GM21619 (cell line): Measurements from ENCODE around the gene PCSK7.
"Not testable (repeated sequence)": the region's sequence is repeated elsewhere in the genome, so short reads cannot be mapped to it uniquely, and the experiment has no call there.

Experiments used
- ATAC-seq: cut with Tn5 transposase; IDR thresholded peaks from one replicate; pipeline ENCODE4 v1.9.1; 2021; ENCODE audit not compliant: unreplicated experiment

PCSK7 gene

DNA sequence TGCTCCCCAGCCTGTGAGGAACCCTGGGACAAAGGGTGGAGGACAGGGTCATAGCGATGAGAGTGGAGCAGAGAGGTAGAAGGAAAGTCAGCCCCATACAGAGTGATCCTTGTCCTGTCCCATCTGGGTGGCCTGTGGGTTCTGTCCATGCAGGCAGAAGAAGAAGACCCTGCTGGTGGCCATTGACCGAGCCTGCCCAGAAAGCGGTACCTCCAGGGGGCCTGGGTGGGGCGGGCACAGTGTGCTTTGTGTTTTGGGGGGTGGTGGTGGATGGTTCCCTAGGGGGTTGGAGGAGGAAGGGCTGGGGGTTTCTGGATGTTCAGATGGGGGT lies 45.5 kb downstream of the PCSK7 start:
- ATAC-seq: no peak

DNA sequence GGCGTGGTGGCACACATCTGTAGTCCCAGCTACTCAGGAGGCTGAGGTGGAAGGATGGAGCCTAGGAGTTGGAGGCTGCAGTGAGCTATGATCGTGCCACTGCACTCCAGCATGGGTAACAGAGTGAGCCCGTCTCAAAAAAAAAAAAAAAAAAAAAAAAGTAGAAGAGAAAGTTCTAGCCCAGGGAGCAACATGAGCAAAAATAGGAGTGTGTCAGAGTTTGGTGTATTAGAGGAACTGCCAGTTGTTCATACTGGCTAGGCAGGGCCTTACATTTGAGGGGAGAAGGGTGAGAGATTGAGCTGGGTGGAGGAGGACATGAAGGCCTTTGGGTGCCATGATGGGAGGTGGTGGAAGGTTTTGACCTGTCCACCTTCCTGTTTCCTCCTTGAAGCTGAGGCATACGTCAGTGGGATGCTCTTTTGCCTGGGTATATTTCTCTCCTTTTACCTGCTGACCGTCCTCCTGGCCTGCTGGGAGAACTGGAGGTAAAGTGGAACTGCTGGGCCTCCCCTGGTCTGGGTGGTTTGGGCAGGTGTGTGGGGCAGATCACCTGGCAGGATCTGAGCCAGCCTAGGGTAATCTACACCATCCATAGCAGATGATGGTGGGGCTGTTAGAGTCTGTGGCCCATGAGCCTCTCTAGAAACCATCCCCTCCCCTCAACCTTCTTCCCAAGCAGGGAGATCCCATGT lies 46.0 kb downstream of the PCSK7 start:
- no peak for ATAC-seq

DNA sequence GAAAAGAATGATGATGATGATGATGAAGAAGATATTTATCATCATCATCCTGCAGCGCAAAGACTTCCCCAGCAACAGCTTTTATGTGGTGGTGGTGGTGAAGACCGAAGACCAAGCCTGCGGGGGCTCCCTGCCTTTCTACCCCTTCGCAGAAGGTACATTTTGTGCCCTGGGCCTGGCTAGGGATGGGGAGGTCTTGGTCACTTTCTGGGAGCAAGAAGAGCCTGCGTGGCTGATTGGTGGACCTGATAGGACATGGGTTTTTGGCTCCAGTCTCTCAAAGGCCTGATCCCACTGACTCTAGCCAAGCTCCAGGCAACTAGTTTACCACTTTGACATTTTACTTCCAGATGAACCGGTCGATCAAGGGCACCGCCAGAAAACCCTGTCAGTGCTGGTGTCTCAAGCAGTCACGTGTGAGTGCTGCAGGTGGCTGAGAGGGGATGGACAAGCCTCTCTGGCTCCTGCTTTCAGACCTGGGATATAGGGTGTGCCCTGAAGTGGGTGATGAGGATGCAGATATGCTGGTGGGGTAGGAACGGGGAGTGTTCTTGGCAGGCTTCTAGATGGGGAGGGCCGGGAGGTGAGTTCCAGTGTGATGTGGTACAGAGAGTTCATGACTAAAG lies 48.0 kb downstream of the PCSK7 start:
- no peak for ATAC-seq

DNA sequence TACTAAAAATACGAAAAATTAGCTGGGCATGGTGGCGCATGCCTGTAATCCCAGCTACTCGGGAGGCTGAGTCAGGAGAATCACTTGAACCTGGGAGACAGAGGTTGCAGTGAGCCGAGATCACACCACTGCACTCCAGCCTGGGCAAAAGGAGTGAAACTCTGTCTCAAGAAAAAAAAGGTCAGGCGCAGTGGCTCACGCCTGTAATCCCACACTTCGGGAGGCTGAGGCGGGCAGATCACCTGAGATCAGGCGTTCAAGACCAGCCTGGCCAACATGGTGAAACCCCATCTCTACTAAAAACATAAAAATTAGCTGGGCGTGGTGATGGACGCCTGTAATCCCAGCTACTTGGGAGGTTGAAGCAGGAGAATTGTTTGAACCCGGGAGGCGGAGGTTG lies 48.7 kb downstream of the PCSK7 start:
- not testable (repeated sequence) for ATAC-seq

DNA sequence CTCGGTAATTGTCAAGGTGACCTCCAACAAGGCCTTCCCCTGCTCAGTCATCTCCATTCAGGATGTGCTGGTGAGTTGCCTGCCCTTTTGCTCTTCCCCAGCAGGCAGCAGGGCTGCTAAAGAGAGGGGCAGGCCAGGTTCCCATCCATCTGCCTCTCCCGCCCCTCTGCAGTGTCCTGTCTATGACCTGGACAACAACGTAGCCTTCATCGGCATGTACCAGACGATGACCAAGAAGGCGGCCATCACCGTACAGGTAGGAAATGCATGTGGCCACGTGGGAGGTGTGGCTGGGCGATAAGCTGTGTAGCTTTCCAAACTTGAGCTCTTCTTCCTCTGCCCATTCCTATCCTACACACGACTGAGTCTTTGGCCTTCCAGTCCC lies 49.3 kb downstream of the PCSK7 start:
- ATAC-seq: no peak

DNA sequence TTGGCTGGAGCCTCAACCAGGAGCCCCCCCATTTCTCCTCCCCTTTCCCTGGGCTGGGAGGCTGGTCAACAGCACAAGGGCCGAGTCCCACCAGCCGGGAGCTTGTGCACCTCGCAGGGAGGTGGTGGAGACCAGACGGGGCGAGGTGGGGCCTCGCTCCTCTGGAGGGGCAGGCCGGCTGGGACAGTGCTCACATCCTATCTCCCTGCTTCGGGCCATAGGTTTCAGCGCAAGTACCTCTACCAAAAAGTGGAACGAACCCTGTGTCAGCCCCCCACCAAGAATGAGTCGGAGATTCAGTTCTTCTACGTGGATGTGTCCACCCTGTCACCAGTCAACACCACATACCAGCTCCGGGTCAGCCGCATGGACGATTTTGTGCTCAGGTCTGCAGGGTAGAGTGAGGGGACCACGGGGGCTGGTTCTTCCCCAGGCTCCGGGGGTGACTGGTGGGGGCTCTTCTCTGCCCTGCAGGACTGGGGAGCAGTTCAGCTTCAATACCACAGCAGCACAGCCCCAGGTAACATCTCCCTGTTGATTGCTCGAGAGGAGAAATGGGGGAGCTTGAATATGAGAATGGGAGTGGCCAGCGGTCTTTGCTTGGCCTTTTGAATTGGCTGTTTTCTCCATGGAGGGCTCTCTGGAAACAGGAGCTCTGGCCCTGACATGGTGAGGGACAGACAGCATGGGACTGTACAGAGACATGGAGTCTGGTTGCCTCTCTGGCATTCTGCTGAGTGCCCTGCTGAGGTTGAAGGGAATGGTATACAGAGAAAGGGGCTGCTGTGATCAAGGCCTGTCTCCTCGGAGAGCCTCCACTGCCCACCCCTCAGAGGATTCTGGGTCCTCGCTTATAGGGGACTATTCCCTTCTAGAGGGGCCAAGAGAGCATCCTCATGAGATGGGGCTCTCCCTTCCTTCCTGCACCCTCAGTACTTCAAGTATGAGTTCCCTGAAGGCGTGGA lies 50.0 kb downstream of the PCSK7 start:
- ATAC-seq: no peak

DNA sequence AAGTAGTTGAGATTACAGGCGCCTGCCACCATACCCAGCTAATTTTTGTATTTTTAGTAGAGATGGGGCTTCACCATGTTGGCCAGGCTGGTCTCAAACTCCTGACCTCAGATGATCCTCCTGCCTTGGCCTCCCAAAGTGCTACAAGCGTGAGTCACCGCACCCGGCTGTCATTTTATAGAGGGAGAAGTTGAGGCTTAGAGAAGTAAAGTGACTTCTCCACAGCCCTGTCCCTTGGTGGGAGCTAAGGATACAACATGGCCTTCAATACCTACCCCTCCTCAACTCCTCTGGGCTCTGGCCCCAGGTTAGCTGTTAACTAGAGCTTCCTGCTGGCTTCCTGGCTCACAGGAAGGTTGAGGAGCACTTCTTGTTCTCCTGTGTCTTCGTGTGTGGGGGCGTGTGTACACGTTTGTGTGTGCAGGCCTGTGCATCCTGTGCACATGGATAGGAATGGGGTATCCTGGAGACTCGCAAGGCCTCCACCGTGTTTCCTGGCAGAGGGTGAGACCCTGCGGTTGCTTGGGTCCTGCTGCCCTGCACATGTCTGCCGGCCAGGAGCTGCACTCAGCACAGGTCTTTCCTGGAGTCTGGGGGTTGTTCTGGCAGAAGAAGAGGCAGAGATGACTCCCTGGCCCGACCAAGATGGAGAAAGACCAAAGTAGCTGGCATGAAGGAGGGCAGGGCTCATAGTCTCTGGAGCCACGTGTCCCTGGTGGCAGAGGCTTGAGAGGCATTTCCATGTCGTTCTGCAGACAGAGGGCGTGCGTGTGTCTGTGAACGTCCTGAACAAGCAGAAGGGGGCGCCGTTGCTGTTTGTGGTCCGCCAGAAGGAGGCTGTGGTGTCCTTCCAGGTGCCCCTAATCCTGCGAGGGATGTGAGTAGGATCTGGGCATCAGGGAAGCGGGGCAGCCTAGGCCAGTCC lies 51.0 kb downstream of the PCSK7 start:
- ATAC-seq: peak; percentile 24

DNA sequence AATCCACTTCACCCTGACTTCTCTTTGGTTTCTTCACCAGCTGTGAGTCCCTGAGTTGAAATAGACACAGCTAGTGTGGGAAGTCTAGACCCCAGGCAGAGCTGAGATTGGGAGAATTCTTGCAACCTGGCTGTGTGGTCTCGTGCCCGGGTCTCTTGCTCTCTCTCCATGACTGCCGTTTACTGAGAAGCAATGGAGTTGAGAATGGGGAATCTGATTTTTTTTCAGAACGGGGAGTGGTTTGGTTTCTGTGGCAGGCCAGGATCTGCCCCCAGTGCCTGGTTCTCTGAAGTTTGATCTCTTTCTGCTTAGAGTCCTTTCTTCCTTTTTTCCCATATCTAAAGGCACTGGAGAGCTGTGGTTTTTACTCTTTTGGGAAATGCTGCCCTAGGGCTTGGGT lies 51.9 kb downstream of the PCSK7 start:
- peak; percentile 2 for ATAC-seq

DNA sequence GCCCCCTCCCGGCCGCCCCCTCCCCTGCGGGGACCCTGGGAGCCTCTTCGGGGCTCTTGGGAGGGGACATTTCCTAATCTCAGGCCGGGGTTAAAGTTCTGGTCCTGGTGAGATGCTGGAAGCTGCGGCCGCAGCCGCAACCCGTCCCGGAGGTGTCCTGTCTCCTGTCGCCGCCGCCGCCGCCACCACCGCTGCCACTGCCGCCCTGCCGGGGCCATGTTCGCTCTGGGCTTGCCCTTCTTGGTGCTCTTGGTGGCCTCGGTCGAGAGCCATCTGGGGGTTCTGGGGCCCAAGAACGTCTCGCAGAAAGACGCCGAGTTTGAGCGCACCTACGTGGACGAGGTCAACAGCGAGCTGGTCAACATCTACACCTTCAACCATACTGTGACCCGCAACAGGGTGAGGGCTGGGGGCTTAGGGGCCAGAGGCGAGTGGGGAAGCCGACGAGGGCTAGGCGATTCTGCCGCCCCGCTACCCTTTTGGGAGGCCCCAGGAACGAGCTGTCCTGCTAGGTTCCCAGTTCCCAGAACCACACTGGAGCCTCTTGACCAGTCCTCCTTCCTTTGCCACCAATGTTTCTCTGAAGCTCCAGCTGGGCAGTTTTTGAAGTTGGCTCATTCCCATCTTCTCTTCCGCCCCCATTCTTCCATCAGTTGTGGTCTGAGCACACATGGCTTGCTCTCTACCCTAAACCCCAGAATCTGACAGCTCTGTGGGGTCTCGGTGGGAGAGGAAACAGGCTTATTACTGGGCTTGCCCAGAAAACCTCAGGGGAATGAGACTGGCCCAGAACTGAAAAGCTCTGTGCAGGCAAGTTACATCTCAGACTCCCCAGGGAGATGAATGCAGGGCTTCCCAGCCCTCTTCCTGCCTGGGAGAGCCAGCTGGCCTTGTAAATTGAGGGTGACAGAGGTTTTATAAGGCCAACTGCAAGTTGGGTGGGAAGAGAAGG lies 52.5 kb downstream of the PCSK7 start:
- ATAC-seq: peak; percentile 30

DNA sequence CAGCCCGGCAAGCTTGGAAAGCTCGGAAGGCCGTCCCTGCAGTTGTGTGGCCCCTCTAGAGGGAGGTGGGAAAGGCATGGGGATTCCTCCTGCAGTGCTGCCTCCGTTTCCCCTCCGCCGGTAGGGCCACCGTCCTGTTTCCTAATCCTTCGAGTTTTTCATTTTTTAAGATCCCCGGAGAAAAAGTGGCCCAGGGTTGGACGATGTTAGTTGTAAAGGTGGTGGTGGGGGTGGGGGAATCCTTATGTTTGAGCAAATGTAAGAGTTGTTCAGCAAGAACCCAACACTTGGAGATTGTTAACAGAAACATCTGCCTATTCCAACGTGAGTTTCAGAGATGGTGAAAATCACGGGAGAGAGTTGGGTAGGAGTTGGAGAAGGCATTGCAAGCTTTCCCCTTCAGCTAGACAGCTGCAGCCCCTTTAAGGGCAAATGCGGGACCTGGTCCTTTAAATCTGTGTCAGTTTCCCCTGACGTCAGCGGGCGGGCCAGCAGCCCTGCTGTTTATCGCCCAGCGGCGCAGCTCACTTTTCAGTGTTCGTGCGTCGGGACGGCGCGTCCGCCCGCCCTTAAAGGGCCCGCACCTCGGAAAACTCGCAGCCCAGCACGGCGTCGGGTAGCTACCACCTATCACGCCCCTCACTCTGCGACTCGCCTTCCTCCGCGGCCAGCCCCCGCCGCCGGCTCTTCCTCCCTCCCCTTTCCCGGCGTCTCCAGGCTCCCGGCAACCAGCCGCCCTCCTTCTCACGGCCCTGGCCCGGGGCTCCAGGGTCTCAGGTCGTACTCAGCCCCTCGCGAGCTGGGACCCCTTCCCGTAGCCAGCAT lies 53.5 kb downstream of the PCSK7 start, which contains the start of gene SIDT2:
SIDT2 (plus strand) TSS at position 534 of the 825 bp plus-strand sequence. CDS start 521 bp downstream, outside the sequence.
- peak; percentile 85 for ATAC-seq

DNA sequence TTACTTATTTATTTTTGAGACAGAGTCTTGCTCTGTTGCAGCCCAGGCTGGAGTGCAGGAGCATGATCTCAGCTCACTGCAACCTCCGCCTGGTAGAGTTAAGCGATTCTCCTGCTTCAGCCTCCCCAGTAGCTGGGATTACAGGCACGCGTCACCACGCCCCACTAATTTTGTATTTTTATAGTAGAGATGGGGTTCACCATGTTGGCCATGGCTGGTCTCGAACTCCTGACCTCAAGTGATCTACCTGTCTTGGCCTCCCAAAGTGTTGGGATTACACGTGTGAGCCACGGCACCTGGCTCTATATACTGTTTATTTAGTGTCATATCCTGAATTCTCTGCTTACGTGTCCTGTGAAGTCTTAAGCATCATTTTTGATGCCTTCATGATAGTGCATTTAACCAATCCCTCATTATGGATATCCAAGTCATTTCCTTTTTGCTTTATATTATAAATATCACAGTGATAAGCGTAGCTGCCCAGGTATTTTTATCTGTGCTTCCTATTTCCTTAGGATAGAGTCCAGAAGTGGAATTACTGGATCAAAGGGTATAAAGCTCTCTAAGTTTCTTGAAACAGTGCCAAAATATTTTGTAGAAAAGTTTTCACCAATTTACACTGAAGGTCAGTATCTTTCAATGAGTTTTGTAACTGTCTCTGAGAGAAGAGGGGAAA lies 54.2 kb downstream of the PCSK7 start:
- no peak for ATAC-seq

DNA sequence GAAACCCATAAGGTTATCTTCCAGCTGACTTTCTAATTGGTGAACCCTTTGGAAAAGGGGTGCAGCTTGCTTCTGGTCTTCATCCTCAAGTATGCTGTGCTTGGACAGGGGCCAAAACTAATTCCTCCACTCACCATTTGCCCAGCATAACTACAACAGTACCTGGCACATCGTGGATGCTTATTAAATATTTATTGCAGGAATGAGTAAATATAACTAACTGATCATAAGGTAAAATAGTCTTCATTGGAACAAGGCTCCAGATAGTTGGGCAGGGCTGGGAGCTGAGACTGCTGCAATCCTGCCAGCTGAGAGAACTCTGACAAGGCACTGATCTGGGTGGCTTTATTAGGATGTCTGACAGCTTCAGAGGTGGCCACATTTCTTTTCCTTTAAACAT lies 55.7 kb downstream of the PCSK7 start:
- no peak for ATAC-seq

DNA sequence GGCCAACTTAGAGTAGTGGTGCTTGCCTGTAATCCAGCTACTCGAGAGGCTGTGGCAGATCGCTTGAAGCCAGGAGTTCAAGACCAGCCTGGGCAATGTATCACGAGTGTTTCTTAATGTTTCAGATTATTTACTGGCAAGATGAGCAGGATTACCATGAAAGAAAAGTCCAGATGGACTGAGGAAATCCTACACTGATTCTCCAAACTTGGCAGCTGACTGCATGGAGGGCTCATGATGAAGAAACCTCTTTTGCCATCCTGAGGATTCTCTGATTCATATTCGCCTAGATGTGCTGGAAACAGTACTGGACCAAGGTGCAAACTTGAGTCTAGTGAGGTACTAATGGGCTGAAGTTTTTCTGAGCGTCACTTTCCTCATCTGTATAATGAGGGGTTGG lies 56.1 kb downstream of the PCSK7 start:
- no peak for ATAC-seq

DNA sequence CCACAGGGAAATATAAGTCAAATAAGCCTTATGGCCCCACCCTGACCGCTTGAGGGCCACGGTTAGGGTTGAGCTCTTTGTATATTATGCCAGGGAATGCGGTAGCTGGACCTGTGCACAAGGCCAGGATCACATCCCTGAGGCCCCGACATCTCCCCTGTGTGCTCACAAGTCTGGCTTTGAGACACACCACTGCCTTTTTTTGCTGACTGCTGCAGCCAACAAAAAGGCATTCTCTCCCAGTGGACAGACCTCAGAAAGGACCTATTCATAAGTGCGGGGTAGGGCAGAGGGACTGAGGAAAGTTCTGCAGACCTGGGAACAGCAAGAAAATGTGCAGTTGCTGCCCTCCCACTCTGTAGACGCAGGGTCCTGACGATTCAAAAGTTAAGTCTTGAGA lies 56.8 kb downstream of the PCSK7 start:
- ATAC-seq: no peak

DNA sequence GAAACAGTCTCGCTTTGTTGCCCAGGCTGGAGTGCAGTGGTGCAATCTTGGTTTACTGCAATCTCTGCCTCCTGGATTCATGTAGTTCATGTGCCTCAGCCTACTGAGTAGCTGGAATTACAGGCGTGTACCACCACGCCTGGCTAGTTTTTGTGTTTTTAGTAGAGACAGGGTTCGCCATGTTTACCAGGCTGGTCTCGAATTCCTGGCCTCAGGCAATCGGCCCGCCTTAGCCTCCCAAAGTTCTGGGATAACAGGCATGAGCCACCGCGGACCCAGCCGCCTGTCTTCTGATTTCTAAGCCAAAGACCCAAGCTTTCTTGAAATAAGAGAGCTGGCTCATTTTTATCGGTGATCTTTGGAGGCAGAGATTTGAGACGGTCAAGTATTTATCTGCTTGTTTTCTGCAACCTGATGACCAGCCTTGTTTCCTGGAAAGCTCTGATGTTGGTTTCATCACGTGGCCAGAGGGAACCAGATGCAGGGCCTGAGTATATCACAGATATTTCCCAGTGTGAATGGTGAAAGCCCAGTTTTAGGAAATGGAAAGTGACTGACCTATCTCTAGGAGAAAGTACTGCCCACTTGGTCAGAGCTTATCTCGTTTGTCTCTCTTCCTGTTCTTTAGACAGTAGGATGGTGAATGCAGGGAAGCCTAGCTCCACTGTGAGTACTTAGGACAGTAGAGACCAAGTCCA lies 59.0 kb downstream of the PCSK7 start:
- ATAC-seq: no peak

DNA sequence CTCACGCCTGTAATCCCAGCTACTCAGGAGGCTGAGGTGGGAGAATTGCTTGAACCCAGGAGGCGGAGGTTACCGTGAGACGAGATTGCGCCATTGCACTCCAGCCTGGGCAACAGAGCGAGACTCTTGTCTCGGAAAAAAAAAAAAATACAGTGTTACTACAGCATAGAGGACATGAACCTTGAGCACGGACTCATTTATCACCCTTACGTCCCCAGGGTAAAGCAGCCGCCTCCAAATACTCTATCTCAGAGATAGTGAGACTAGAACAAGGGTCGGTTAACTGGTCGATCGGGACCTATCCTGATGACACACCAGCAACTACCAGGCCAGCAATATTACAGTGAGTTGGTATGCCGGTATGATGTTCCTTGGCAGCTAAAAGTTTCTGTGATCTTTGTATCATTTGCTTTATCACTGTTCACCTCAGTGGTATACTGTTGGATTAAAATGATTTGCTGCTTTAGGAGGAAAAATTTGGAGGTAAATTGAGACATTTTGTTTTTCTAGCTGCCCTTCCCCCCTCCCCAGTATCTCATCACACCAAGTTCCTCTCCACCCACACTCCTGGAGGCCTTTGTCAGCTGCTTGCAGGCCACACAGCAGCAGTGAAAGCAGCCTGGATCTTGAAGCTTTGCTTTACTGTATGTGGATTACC lies 60.3 kb downstream of the PCSK7 start:
- ATAC-seq: no peak

DNA sequence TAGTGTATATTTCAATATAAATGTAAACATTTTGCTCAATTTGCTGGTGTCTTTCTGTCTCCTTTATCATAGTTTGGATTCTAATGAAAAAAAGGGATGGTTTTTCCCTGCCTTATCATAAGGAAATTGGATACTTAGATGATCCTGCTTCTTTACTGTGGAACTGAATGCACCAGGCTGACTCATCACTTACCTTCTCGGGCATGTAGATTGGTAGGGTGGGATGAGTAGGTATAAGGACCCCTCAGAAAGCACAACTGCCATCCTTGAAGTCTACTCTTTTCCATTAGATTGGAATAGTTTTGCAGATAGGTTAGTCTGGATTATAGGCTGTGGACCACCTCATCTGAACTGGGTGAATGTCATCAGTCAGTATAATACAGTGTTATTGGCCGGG lies 60.9 kb downstream of the PCSK7 start:
- ATAC-seq: no peak
